Osteoblast (primary cell): ENCODE measurements around the gene EHD2. TPM values are rescaled to one million over a fixed set of nuclear protein-coding genes. Genes with fewer than 3 reads are reported as not detected.

Source experiments
- DNase-seq: peaks from one replicate; pipeline ENCODE4 v3.0.0; 2011; ENCODE audit warnings: low spot score, mixed read lengths; ENCODE audit not compliant: insufficient read length; ENCODE audit errors: missing footprints
- H2AFZ ChIP-seq: 2 replicates; pipeline ENCODE4 v1.6.0; 2011; ENCODE audit warnings: mild to moderate bottlenecking, low read length
- H3K27ac ChIP-seq: 2 replicates; pipeline ENCODE4 v1.5.1; 2011; ENCODE audit warnings: mild to moderate bottlenecking, low read depth, low read length, moderate library complexity
- H3K27me3 ChIP-seq: 2 replicates; pipeline ENCODE4 v1.6.0; 2012; ENCODE audit warnings: mild to moderate bottlenecking, control low read depth, inconsistent platforms, low read length, moderate library complexity; ENCODE audit not compliant: insufficient read depth
- H3K36me3 ChIP-seq: 2 replicates; pipeline ENCODE4 v1.5.1; 2011; ENCODE audit warnings: mild to moderate bottlenecking, low read length, control low read depth, moderate library complexity; ENCODE audit not compliant: insufficient read depth
- H3K4me1 ChIP-seq: 2 replicates; pipeline ENCODE4 v1.5.1; 2011; ENCODE audit warnings: mild to moderate bottlenecking, low read length, control low read depth, moderate library complexity; ENCODE audit not compliant: insufficient read depth
- H3K4me2 ChIP-seq: 2 replicates; pipeline ENCODE4 v1.6.0; 2011; ENCODE audit warnings: mild to moderate bottlenecking, low read length; ENCODE audit not compliant: insufficient read depth
- H3K4me3 ChIP-seq: fragments of 200-600 bp; sonication (generic); 3 replicates; pipeline ENCODE4 v1.5.1; 2012; ENCODE audit warnings: mild to moderate bottlenecking, low read length, inconsistent platforms; ENCODE audit not compliant: insufficient read depth
- H3K79me2 ChIP-seq: 2 replicates; pipeline ENCODE4 v1.6.0; 2012; ENCODE audit warnings: mild to moderate bottlenecking, low read length, control low read depth, inconsistent platforms; ENCODE audit not compliant: insufficient read depth
- H3K9me3 ChIP-seq: 2 replicates; pipeline ENCODE4 v1.5.1; 2011; ENCODE audit warnings: low read depth, low read length, control low read depth
- H4K20me1 ChIP-seq: 2 replicates; pipeline ENCODE4 v1.6.0; 2012; ENCODE audit warnings: mild to moderate bottlenecking, low read length, control low read depth; ENCODE audit not compliant: insufficient read depth
- total RNA-seq: library from RNA; depleted of rRNA; stranded (reverse); fragments of >200 nt; gene quantifications from 2 replicates; pipeline ENCODE4 v1.2.3, GENCODE V29; 2012
- TF ChIP-seq, protein P1 (sequence below): IDR thresholded peaks from 2 replicates; pipeline ENCODE4 v1.5.1; 2011; ENCODE audit warnings: mild to moderate bottlenecking, low read depth, low read length, moderate library complexity; ENCODE audit errors: extremely low read depth

The EHD2 gene
- total RNA-seq, 1 donor: 144 TPM

DNA sequence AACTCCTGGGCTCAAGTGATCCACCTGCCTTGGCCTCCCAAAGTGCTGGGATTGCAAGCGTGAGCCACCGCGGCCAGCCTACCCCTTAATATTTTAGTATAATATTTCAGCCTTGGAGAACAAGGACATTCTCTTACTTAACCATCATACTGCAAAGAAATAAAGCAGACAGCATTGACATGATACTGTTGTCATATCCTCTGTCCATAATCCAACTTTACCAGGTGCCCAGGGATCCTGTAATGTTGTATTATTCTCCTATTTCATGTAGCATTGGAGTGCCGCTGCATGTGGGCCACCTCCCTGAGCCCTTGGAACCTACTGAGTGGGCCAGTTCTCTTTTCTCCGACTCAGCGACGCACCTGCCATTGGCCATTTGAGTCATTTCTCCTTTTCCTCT lies 21.4 kb upstream of the EHD2 start:
- peaks cover 16% of the 10 kb centered on the region for H3K79me2 ChIP-seq
- no peak overlapping the region for H2AFZ ChIP-seq
- DNase-seq: peak; percentile 15
- H3K4me1 ChIP-seq: no peaks in the 10 kb centered on the region
- H3K36me3 ChIP-seq: peaks cover 16% of the 10 kb centered on the region
- TF ChIP-seq, protein P1, sequence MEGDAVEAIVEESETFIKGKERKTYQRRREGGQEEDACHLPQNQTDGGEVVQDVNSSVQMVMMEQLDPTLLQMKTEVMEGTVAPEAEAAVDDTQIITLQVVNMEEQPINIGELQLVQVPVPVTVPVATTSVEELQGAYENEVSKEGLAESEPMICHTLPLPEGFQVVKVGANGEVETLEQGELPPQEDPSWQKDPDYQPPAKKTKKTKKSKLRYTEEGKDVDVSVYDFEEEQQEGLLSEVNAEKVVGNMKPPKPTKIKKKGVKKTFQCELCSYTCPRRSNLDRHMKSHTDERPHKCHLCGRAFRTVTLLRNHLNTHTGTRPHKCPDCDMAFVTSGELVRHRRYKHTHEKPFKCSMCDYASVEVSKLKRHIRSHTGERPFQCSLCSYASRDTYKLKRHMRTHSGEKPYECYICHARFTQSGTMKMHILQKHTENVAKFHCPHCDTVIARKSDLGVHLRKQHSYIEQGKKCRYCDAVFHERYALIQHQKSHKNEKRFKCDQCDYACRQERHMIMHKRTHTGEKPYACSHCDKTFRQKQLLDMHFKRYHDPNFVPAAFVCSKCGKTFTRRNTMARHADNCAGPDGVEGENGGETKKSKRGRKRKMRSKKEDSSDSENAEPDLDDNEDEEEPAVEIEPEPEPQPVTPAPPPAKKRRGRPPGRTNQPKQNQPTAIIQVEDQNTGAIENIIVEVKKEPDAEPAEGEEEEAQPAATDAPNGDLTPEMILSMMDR: no peak
- H3K4me2 ChIP-seq: no peak overlapping the region
- no peaks in the 10 kb centered on the region for H3K27me3 ChIP-seq
- H3K27ac ChIP-seq: no peak overlapping the region
- H4K20me1 ChIP-seq: peaks cover 16% of the 10 kb centered on the region
- no peak overlapping the region for H3K4me3 ChIP-seq
- H3K9me3 ChIP-seq: no peaks in the 10 kb centered on the region

DNA sequence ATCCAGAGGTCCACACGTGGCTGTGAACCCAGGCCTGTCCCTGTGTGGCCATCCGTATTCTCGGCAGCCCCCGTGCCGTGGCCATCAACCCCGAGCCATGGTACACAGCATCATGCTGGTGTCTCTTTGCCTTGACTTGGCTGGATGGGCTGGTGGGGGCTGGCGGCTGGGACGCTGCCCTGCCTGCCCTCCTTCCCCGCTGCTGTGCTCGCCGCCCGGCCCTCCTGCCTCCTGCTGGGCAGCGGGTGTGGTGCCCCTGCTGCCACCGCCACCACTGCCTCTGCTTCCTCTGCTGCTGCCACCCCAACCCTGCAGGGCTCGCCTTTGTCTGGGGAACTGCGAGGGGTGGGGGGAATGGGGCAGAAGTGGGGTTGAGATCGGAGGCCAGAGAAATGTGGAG lies 19.7 kb upstream of the EHD2 start:
- Histone ChIP-seq H4K20me1 (peaks cover 18% of the 10 kb centered on the region), H3K27ac (no peak overlapping the region), H3K36me3 (peaks cover 14% of the 10 kb centered on the region), H3K9me3 (no peaks in the 10 kb centered on the region), H3K4me1 (no peaks in the 10 kb centered on the region), H3K4me3 (no peak overlapping the region), H3K27me3 (no peaks in the 10 kb centered on the region), H3K79me2 (peaks cover 16% of the 10 kb centered on the region), H2AFZ (no peak overlapping the region), H3K4me2 (no peak overlapping the region)
- peak; percentile 87 for DNase-seq
- TF ChIP-seq, protein P1: no peak

DNA sequence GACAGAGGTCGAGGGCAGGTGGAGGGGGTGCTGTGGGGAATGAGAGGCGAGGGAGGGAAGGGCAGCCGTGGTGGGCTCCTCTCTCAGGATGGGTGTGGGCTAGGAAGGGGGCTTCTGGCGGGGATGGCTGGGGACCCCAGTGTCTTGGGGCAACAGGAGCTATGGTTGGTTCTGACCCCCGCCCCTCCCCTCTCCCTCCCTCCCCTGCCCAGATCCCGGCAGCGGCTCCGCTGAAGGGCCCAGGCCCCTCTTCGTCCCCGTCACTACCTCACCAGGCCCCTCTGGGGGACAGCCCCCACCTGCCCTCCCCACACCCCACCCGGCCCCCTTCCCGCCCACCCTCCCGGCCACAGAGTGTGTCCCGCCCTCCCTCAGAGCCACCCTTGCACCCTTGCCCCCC lies 19.3 kb upstream of the EHD2 start:
- H3K9me3 ChIP-seq: no peaks in the 10 kb centered on the region
- H3K27ac ChIP-seq: no peak overlapping the region
- peaks cover 16% of the 10 kb centered on the region for H3K79me2 ChIP-seq
- H3K4me2 ChIP-seq: no peak overlapping the region
- DNase-seq: no peak
- no peak overlapping the region for H3K4me3 ChIP-seq
- H3K36me3 ChIP-seq: peaks cover 18% of the 10 kb centered on the region
- peaks cover 20% of the 10 kb centered on the region for H4K20me1 ChIP-seq
- no peak overlapping the region for H2AFZ ChIP-seq
- no peaks in the 10 kb centered on the region for H3K27me3 ChIP-seq
- H3K4me1 ChIP-seq: no peaks in the 10 kb centered on the region
- TF ChIP-seq, protein P1: no peak

DNA sequence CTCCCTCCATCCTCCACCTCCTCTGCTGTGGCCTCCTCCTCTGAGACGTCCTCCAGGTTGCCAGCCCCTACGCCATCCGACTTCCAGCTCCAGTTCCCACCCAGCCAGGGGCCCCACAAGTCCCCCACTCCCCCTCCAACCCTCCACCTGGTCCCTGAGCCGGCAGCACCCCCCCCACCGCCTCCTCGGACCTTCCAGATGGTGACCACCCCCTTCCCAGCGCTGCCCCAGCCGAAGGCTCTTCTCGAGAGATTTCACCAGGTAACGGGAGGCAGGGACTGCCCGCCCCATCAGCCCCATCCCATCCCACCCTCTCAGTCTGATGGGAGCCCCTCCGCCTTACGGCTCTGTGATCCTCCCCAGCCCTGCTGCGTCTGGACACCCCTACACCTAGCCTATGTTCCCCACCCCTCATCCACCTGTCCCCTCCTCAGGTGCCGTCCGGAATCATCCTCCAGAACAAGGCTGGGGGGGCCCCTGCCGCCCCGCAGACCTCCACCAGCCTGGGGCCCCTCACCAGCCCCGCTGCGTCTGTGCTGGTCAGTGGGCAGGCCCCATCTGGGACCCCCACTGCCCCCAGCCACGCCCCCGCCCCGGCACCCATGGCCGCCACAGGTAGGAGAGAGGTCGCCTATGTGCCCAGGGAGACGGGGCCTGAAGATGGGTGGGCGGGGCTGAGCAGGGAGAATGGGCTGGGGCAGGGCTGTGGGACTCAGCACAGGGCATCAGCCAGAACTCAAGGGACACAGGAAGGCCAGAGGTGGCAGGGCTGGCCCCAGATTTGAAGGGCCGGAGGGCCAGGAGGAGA lies 18.6 kb upstream of the EHD2 start:
- TF ChIP-seq, protein P1: no peak
- Histone ChIP-seq H3K79me2 (peaks cover 15% of the 10 kb centered on the region), H3K27me3 (no peaks in the 10 kb centered on the region), H2AFZ (no peak overlapping the region), H4K20me1 (peaks cover 18% of the 10 kb centered on the region), H3K9me3 (no peaks in the 10 kb centered on the region), H3K4me1 (no peaks in the 10 kb centered on the region), H3K36me3 (peaks cover 26% of the 10 kb centered on the region), H3K27ac (no peak overlapping the region), H3K4me3 (no peak overlapping the region), H3K4me2 (no peak overlapping the region)
- peak; percentile 50 for DNase-seq
